A549 (cell line): ENCODE data around the gene TMPRSS7.

Experiments used
- CBX8 ChIP-seq: fragments of 200-600 bp; sonication (generic); IDR thresholded peaks from 2 replicates; pipeline ENCODE4 v1.6.1; 2016
- EP300 ChIP-seq, 2 experiments: fragments of >200 bp; sonication (Bioruptor Twin); formaldehyde crosslinking; IDR thresholded peaks; 2 replicates in 1 of 2; 3 replicates in 1 of 2; pipeline ENCODE4 v1.6.1; 2016 to 2017
- JUNB ChIP-seq: fragments of >200 bp; sonication (Bioruptor Twin); formaldehyde crosslinking; IDR thresholded peaks from 2 replicates; pipeline ENCODE4 v1.6.1; 2016
- KDM5A ChIP-seq: fragments of 200-600 bp; sonication (generic); IDR thresholded peaks from 2 replicates; pipeline ENCODE4 v1.6.1; 2016; ENCODE audit warnings: antibody characterized with exemption, mild to moderate bottlenecking
- POLR2A ChIP-seq: IDR thresholded peaks from 2 replicates; pipeline ENCODE4 v1.6.1; 2012; ENCODE audit warnings: mild to moderate bottlenecking, low read length
- RAD21 ChIP-seq, 2 experiments: fragments of >200 bp in 1 of 2; sonication (Bioruptor Twin) in 1 of 2; formaldehyde crosslinking in 1 of 2; IDR thresholded peaks in 1 of 2; conservative IDR thresholded peaks in 1 of 2; 2 replicates in 1 of 2; 3 replicates in 1 of 2; pipeline ENCODE4 v1.6.1; 2012 to 2018; ENCODE audit warnings: inconsistent platforms in 1 of 2
- SMC3 ChIP-seq: fragments of >200 bp; sonication (Bioruptor Twin); formaldehyde crosslinking; IDR thresholded peaks from 3 replicates; pipeline ENCODE4 v1.6.1; 2018; ENCODE audit warnings: inconsistent platforms
- TF ChIP-seq, protein P1 (sequence below): fragments of >200 bp; sonication (Bioruptor Twin); formaldehyde crosslinking; IDR thresholded peaks from 3 replicates; pipeline ENCODE4 v1.5.1; 2016
- TF ChIP-seq, protein P2 (sequence below): fragments of >200 bp; sonication (Bioruptor Twin); formaldehyde crosslinking; IDR thresholded peaks from 2 replicates; pipeline ENCODE4 v1.6.1; 2016

DNA sequence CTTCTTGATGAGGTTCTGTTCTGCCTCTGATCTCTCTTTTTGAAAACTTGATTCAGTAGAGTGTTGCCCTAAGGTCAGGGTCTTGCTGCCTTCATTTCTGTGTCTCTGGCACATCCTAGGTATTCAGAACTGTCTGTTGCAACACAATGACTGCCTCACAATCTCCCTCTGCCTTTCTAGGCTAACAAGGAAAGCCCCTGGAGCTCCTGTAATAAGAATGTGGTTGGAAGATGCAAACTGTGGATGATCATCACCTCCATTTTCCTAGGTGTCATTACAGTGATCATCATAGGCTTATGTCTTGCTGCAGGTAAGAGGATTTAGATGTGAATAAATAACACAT is 58.6 kb downstream of the TMPRSS7 start:
- TF ChIP-seq, protein P1, sequence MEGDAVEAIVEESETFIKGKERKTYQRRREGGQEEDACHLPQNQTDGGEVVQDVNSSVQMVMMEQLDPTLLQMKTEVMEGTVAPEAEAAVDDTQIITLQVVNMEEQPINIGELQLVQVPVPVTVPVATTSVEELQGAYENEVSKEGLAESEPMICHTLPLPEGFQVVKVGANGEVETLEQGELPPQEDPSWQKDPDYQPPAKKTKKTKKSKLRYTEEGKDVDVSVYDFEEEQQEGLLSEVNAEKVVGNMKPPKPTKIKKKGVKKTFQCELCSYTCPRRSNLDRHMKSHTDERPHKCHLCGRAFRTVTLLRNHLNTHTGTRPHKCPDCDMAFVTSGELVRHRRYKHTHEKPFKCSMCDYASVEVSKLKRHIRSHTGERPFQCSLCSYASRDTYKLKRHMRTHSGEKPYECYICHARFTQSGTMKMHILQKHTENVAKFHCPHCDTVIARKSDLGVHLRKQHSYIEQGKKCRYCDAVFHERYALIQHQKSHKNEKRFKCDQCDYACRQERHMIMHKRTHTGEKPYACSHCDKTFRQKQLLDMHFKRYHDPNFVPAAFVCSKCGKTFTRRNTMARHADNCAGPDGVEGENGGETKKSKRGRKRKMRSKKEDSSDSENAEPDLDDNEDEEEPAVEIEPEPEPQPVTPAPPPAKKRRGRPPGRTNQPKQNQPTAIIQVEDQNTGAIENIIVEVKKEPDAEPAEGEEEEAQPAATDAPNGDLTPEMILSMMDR: no peak
- TF ChIP-seq JUNB (no peak), CBX8 (no peak), POLR2A (no peak), EP300 (IDR thresholded peaks at IDR 0.05) (no peak), RAD21 (conservative IDR thresholded peaks at IDR 0.05 in 1 of 2, IDR thresholded peaks at IDR 0.05 in 1 of 2) (no peak), KDM5A (no peak), SMC3 (no peak)
- TF ChIP-seq, protein P2, sequence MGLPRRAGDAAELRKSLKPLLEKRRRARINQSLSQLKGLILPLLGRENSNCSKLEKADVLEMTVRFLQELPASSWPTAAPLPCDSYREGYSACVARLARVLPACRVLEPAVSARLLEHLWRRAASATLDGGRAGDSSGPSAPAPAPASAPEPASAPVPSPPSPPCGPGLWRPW: no peak
